Stromal cell of bone marrow (primary cell): Measurements from ENCODE around the gene CYTIP.
"Not testable (repeated sequence)": the region's sequence is repeated elsewhere in the genome, so short reads cannot be mapped to it uniquely, and the experiment has no call there.

Experiments used
- DNase-seq: peaks from one replicate; pipeline ENCODE4 v3.0.0-alpha.2; 2012; ENCODE audit warnings: low read depth

The CYTIP gene

GRCh38 chr2:157368508-157368907, 75.4 kb downstream of the CYTIP start:
- not testable (repeated sequence) for DNase-seq

GRCh38 chr2:157367704-157368103, 76.2 kb downstream of the CYTIP start:
- DNase-seq: no peak
